ENCODE results near the gene COTL1. TPM values are rescaled to one million over a fixed set of nuclear protein-coding genes. Genes with fewer than 3 reads are reported as not detected.

The COTL1 gene
- total RNA-seq, 1 experiment from 2014 or later: 408 TPM

GRCh38 chr16:84517366-84517765 lies 100.5 kb downstream of the COTL1 start:
- no peak for ATAC-seq
- no peaks in the 10 kb centered on the region for H3K36me3 ChIP-seq (ENCODE audit: low read depth, low read length)
- DNase-seq: no peak

More at GRCh38 chr16:84517366-84517765, 100.5 kb downstream of the COTL1 start:
- Histone ChIP-seq H3K9me3 (ENCODE audit: low read length) (no peaks in the 10 kb centered on the region), H3K9me2 (replicated peaks; ENCODE audit: low read length) (no peaks in the 10 kb centered on the region), H2AFZ (ENCODE audit: low read length) (no peak overlapping the region), H3K4me3 (ENCODE audit: low read length) (no peak overlapping the region), H3K79me2 (ENCODE audit: low read length) (no peaks in the 10 kb centered on the region), H3K4me1 (ENCODE audit: insufficient read depth, low read length) (no peaks in the 10 kb centered on the region), H3K9ac (ENCODE audit: low read length) (no peak overlapping the region), H4K20me1 (ENCODE audit: low read length) (no peaks in the 10 kb centered on the region), H3F3A (ENCODE audit: low read length, unreplicated experiment) (no peaks in the 10 kb centered on the region), H3K27me3 (ENCODE audit: low read length) (no peaks in the 10 kb centered on the region), H3K27ac (ENCODE audit: low read length) (no peak overlapping the region), H3K4me2 (ENCODE audit: low read length) (no peak overlapping the region)
- intact Hi-C loops (cut with micrococcal nuclease): no loop called here
- TF ChIP-seq EZH2phosphoT487 (IDR thresholded peaks at IDR 0.05; ENCODE audit: borderline replicate concordance, low read length) (no peak), CTCF (conservative IDR thresholded peaks at IDR 0.05; ENCODE audit: low read depth, low read length) (no peak)
- POLR2A ChIA-PET (ENCODE audit: unreplicated experiment): no interaction called here
- BruUV-seq (replicated peaks): no TSS peak
- CTCF ChIA-PET: no interaction called here

Other genes starting within 250 kb of the COTL1 start
- 26.0 and 40.5 TPM in 2 replicates for gene ATP2C2, start 249.5 kb downstream of the COTL1 start, total RNA-seq (2014; rRNA removed)
- gene MEAK7, start 113.4 kb downstream of the COTL1 start, total RNA-seq (2014; rRNA removed): 19.2 and 22.5 TPM in 2 replicates
- gene KLHL36, start 30.4 kb upstream of the COTL1 start, total RNA-seq (2014; rRNA removed): 33.8 and 35.0 TPM in 2 replicates
- gene USP10, start 81.9 kb upstream of the COTL1 start, total RNA-seq (2014; rRNA removed): 50.4 and 62.3 TPM in 2 replicates
- 2.8 and 3.2 TPM in 2 replicates for gene CRISPLD2, start 201.9 kb upstream of the COTL1 start, total RNA-seq (2014; rRNA removed)